CD14-positive monocyte (primary cell): ENCODE data around the gene ADAMTS20. TPM values are rescaled to one million over a fixed set of nuclear protein-coding genes. Genes with fewer than 3 reads are reported as not detected.

Experiments used
- DNase-seq, 3 donors: peaks; one replicate each; pipeline ENCODE4 v3.0.0-alpha.2; 2011 to 2022
- H2AFZ ChIP-seq: 2 replicates; pipeline ENCODE4 v1.6.0; 2012; ENCODE audit warnings: mild to moderate bottlenecking, low read depth, low read length, inconsistent platforms; ENCODE audit not compliant: insufficient read depth, poor library complexity, severe bottlenecking
- H3K27ac ChIP-seq, 2 donors: 1 replicate in 1 of 2; 2 replicates in 1 of 2; pipeline ENCODE4 v1.5.1; 2012 to 2013; ENCODE audit warnings: low read length in 2 of 2, control low read depth in 1 of 2, inconsistent platforms in 1 of 2, low read depth in 1 of 2, mild to moderate bottlenecking in 1 of 2
- H3K27me3 ChIP-seq, 2 donors: one replicate each; pipeline versions ENCODE4 v1.6.0 to v1.6.1; 2011 to 2013; ENCODE audit warnings: low read length in 2 of 2; ENCODE audit not compliant: control insufficient read depth in 2 of 2, insufficient read depth in 2 of 2
- H3K36me3 ChIP-seq, 2 donors: replicated peaks in 1 of 2; 1 replicate in 1 of 2; 2 replicates in 1 of 2; pipeline versions ENCODE4 v1.5.1 to v1.6.1; 2012 to 2013; ENCODE audit warnings: low read length in 2 of 2, control low read depth in 1 of 2, inconsistent platforms in 1 of 2, mild to moderate bottlenecking in 1 of 2; ENCODE audit not compliant: insufficient read depth in 2 of 2, control insufficient read depth in 1 of 2
- H3K4me1 ChIP-seq, 2 donors: 1 replicate in 1 of 2; 2 replicates in 1 of 2; pipeline versions ENCODE4 v1.5.1 to v1.6.1; 2012 to 2013; ENCODE audit warnings: low read length in 2 of 2, control low read depth in 1 of 2, inconsistent platforms in 1 of 2, mild to moderate bottlenecking in 1 of 2, moderate library complexity in 1 of 2; ENCODE audit not compliant: insufficient read depth in 2 of 2, control insufficient read depth in 1 of 2
- H3K4me2 ChIP-seq: replicated peaks from 2 replicates; pipeline ENCODE3; 2012; ENCODE audit warnings: low read length, moderate library complexity, mild to moderate bottlenecking; ENCODE audit not compliant: poor library complexity, severe bottlenecking; ENCODE audit errors: extremely low read depth
- H3K4me3 ChIP-seq, 3 experiments: fragments of 200-600 bp in 1 of 3; sonication (generic) in 1 of 3; replicated peaks in 1 of 3; 1 replicate in 2 of 3; 2 replicates in 1 of 3; pipeline ENCODE4 v1.5.1; 2011 to 2013; ENCODE audit warnings: low read length in 3 of 3, mild to moderate bottlenecking in 3 of 3, control low read depth in 2 of 3, low read depth in 2 of 3, inconsistent platforms in 1 of 3, moderate library complexity in 1 of 3
- H3K79me2 ChIP-seq: 2 replicates; pipeline ENCODE4 v1.6.0; 2012; ENCODE audit warnings: mild to moderate bottlenecking, control low read depth, inconsistent platforms, low read length, moderate library complexity; ENCODE audit not compliant: insufficient read depth
- H3K9ac ChIP-seq: 2 replicates; pipeline ENCODE4 v1.6.0; 2017; ENCODE audit warnings: low read length, mild to moderate bottlenecking; ENCODE audit not compliant: insufficient read depth, poor library complexity, severe bottlenecking
- H3K9me3 ChIP-seq, 2 donors: replicated peaks in 1 of 2; 1 replicate in 1 of 2; 2 replicates in 1 of 2; pipeline versions ENCODE4 v1.5.1 to v1.6.1; 2012 to 2013; ENCODE audit warnings: low read length in 2 of 2, control low read depth in 1 of 2; ENCODE audit not compliant: control insufficient read depth in 1 of 2, insufficient read depth in 1 of 2
- H4K20me1 ChIP-seq: 2 replicates; pipeline ENCODE4 v1.6.0; 2012; ENCODE audit warnings: mild to moderate bottlenecking, low read length, control low read depth, moderate library complexity; ENCODE audit not compliant: insufficient read depth
- H3K27ac Mint-ChIP-seq, 7 donors: one replicate each; pipeline ENCODE4 v1.8.0; 2020; ENCODE audit warnings: mild to moderate bottlenecking in 7 of 7, mixed read lengths in 7 of 7, moderate library complexity in 6 of 7, inconsistent platforms in 2 of 7
- H3K27me3 Mint-ChIP-seq, 3 donors: one replicate each; pipeline ENCODE4 v1.8.0; 2021 to 2022; ENCODE audit warnings: low read depth in 3 of 3, mild to moderate bottlenecking in 3 of 3, mixed read lengths in 3 of 3, moderate library complexity in 3 of 3, inconsistent platforms in 1 of 3
- H3K36me3 Mint-ChIP-seq, 2 donors: one replicate each; pipeline ENCODE4 v1.8.0; 2020; ENCODE audit warnings: mixed read lengths in 2 of 2, inconsistent platforms in 1 of 2, mild to moderate bottlenecking in 1 of 2
- H3K4me1 Mint-ChIP-seq: one replicate; pipeline ENCODE4 v1.8.0; 2020; ENCODE audit warnings: mild to moderate bottlenecking, mixed read lengths
- H3K4me3 Mint-ChIP-seq, 2 donors: one replicate each; pipeline ENCODE4 v1.8.0; 2020; ENCODE audit warnings: mild to moderate bottlenecking in 2 of 2, mixed read lengths in 2 of 2, moderate library complexity in 1 of 2
- H3K9me3 Mint-ChIP-seq, 7 donors: one replicate each; pipeline ENCODE4 v1.8.0; 2020 to 2022; ENCODE audit warnings: mixed read lengths in 7 of 7, mild to moderate bottlenecking in 6 of 7, moderate library complexity in 6 of 7, inconsistent platforms in 2 of 7
- CTCF ChIP-seq: fragments of 200-600 bp; IDR thresholded peaks from one replicate; pipeline ENCODE4 v1.8.0; 2022; ENCODE audit warnings: antibody characterized with exemption, mild to moderate bottlenecking
- WGBS: methylation state at CpG from one replicate; pipeline ENCODE4 v1.1.5; 2013; ENCODE audit warnings: missing lambda C conversion rate; ENCODE audit not compliant: insufficient coverage; 5-methylcytosine and 5-hydroxymethylcytosine counted together
- intact Hi-C, 2 donors: fragments of 100-400 bp; cut with micrococcal nuclease; formaldehyde crosslinking; loops; one replicate each; pipeline versions ENCODE4 v1.15.0 to v1.15.1; 2023
- polyA plus RNA-seq, 3 donors: library from polyadenylated mRNA; depleted of rRNA in 1 of 3; unstranded in 2 of 3; stranded (reverse) in 1 of 3; fragments of 300-500 nt in 2 of 3; fragments of >200 nt in 1 of 3; fragmentation: Illumina TruSeq in 2 of 3; gene quantifications; 1 replicate in 2 of 3; 2 replicates in 1 of 3; pipeline ENCODE4 v1.2.3, GENCODE V29; 2012 to 2021

ADAMTS20 gene
- polyA plus RNA-seq, 3 donors = not detected

- no peak overlapping the region for H3K27ac ChIP-seq
- Mint-ChIP-seq H3K9me3 (peaks cover 2 to 21% (median 5%) of the 10 kb centered on the region in 7 donors), H3K27ac (no peak overlapping the region), H3K36me3 (no peaks in the 10 kb centered on the region), H3K4me3 (no peak overlapping the region), H3K4me1 (no peaks in the 10 kb centered on the region), H3K27me3 (no peaks in the 10 kb centered on the region)
- H4K20me1 ChIP-seq = no peaks in the 10 kb centered on the region
- peaks cover 0 to 5% of the 10 kb centered on the region in 2 donors for H3K9me3 ChIP-seq
- no peak overlapping the region for H2AFZ ChIP-seq
- H3K79me2 ChIP-seq = no peaks in the 10 kb centered on the region
- no peaks in the 10 kb centered on the region for H3K36me3 ChIP-seq
- H3K4me2 ChIP-seq = no peak overlapping the region
- H3K9ac ChIP-seq = no peak overlapping the region
- DNase-seq = no peak
- TF ChIP-seq CTCF = no peak
- no peaks in the 10 kb centered on the region for H3K4me1 ChIP-seq
- intact Hi-C loops = no loop called here
- no peaks in the 10 kb centered on the region for H3K27me3 ChIP-seq
- H3K4me3 ChIP-seq = no peak overlapping the region
These were observed 173.6 kb downstream of the ADAMTS20 start for GRCh38 chr12:43378448-43378847.

GRCh38 chr12:43370263-43370662, 181.7 kb downstream of the ADAMTS20 start:
- H3K27me3 Mint-ChIP-seq = peaks cover 0 to 2% (median 0%) of the 10 kb centered on the region in 3 donors
- H3K27ac Mint-ChIP-seq = no peak overlapping the region
- Histone ChIP-seq H3K4me3 (no peak overlapping the region), H3K27ac (no peak overlapping the region), H3K9me3 (no peaks in the 10 kb centered on the region), H3K4me1 (peaks cover 0 to 2% of the 10 kb centered on the region in 2 donors), H3K27me3 (no peaks in the 10 kb centered on the region), H4K20me1 (no peaks in the 10 kb centered on the region), H2AFZ (no peak overlapping the region), H3K9ac (no peak overlapping the region), H3K36me3 (no peaks in the 10 kb centered on the region), H3K79me2 (no peaks in the 10 kb centered on the region), H3K4me2 (no peak overlapping the region)
- H3K9me3 Mint-ChIP-seq = peaks cover 0 to 5% (median 0%) of the 10 kb centered on the region in 7 donors
- H3K4me3 Mint-ChIP-seq = no peak overlapping the region
- H3K36me3 Mint-ChIP-seq = no peaks in the 10 kb centered on the region
- TF ChIP-seq CTCF = no peak
- intact Hi-C loops = no loop called here
- WGBS = no CpG with 5 or more reads among the region's 1 CpG
- H3K4me1 Mint-ChIP-seq = no peaks in the 10 kb centered on the region
- no peak for DNase-seq
